ENCODE measurements around the gene RNASE13.

The RNASE13 gene

GRCh38 chr14:21018286-21018685 is 16.3 kb downstream of the RNASE13 start:
- TF ChIP-seq, protein P1, sequence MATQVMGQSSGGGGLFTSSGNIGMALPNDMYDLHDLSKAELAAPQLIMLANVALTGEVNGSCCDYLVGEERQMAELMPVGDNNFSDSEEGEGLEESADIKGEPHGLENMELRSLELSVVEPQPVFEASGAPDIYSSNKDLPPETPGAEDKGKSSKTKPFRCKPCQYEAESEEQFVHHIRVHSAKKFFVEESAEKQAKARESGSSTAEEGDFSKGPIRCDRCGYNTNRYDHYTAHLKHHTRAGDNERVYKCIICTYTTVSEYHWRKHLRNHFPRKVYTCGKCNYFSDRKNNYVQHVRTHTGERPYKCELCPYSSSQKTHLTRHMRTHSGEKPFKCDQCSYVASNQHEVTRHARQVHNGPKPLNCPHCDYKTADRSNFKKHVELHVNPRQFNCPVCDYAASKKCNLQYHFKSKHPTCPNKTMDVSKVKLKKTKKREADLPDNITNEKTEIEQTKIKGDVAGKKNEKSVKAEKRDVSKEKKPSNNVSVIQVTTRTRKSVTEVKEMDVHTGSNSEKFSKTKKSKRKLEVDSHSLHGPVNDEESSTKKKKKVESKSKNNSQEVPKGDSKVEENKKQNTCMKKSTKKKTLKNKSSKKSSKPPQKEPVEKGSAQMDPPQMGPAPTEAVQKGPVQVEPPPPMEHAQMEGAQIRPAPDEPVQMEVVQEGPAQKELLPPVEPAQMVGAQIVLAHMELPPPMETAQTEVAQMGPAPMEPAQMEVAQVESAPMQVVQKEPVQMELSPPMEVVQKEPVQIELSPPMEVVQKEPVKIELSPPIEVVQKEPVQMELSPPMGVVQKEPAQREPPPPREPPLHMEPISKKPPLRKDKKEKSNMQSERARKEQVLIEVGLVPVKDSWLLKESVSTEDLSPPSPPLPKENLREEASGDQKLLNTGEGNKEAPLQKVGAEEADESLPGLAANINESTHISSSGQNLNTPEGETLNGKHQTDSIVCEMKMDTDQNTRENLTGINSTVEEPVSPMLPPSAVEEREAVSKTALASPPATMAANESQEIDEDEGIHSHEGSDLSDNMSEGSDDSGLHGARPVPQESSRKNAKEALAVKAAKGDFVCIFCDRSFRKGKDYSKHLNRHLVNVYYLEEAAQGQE (IDR thresholded peaks at IDR 0.05; ENCODE audit: insufficient read depth in 1 of 2, low read depth in 2 of 2, low read length in 2 of 2) = no peak
- TF ChIP-seq SIN3A (IDR thresholded peaks at IDR 0.05; ENCODE audit: borderline replicate concordance, insufficient read depth, low read length) (no peak), FOXP2 (optimal IDR thresholded peaks at IDR 0.05; ENCODE audit: borderline replicate concordance, extremely low read depth, extremely low read length, insufficient read depth) (no peak), TAF1 (IDR thresholded peaks at IDR 0.05; ENCODE audit: borderline replicate concordance, insufficient read depth, low read length) (no peak), POLR2AphosphoS5 (IDR thresholded peaks at IDR 0.05; ENCODE audit: low read depth, low read length) (no peak)

GRCh38 chr14:21017528-21018245 is 16.9 kb downstream of the RNASE13 start:
- no peak for TF ChIP-seq SIN3A (IDR thresholded peaks at IDR 0.05; ENCODE audit: borderline replicate concordance, insufficient read depth, low read length)
- TF ChIP-seq FOXP2 (optimal IDR thresholded peaks at IDR 0.05; ENCODE audit: borderline replicate concordance, extremely low read depth, extremely low read length, insufficient read depth) = no peak
- no peak for TF ChIP-seq POLR2AphosphoS5 (IDR thresholded peaks at IDR 0.05; ENCODE audit: low read depth, low read length)
- TF ChIP-seq, protein P1 (IDR thresholded peaks at IDR 0.05; ENCODE audit: insufficient read depth in 1 of 2, low read depth in 2 of 2, low read length in 2 of 2) = no peak
- TF ChIP-seq TAF1 (IDR thresholded peaks at IDR 0.05; ENCODE audit: borderline replicate concordance, insufficient read depth, low read length) = no peak

DNA sequence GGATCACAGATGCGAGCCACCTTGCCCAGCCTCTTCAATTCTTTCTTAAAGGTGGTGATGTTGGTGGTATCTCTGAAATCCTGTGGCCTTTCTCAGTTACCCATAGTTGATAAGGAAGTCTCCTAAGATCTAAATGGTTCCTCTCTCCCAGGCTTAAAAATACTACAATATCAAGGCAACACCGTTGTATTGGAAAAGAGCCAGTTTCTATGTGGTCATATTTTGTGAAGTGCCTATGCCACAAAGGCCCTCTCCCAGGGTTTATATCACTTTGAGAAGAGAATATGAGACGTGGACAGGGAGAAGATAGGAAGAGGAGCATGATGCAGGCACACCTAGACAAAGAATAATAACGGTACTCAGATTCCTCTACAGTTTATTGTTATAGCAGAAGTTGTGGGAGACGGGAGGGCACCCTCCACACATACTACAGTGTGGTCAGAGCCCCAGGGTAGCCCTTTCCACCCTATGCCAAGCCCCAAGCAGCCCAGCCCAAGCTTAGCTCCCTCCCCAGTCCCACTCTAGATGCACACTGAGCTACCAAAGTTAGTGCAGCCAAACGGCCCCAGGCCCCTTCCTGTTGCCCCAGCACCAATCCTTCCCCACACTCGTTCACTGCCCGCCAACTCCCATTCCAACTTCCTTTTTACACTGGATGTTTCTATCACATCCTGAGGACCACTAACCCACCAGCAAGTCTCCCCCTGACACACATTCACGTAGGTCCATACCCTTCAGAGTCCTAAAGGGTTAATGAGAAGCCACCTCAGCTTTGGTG is 18.0 kb downstream of the RNASE13 start:
- no peak for TF ChIP-seq POLR2AphosphoS5 (IDR thresholded peaks at IDR 0.05; ENCODE audit: low read depth, low read length)
- no peak for TF ChIP-seq SIN3A (IDR thresholded peaks at IDR 0.05; ENCODE audit: borderline replicate concordance, insufficient read depth, low read length)
- TF ChIP-seq, protein P1 (IDR thresholded peaks at IDR 0.05; ENCODE audit: insufficient read depth in 1 of 2, low read depth in 2 of 2, low read length in 2 of 2) = no peak
- TF ChIP-seq FOXP2 (optimal IDR thresholded peaks at IDR 0.05; ENCODE audit: borderline replicate concordance, extremely low read depth, extremely low read length, insufficient read depth) = no peak
- no peak for TF ChIP-seq TAF1 (IDR thresholded peaks at IDR 0.05; ENCODE audit: borderline replicate concordance, insufficient read depth, low read length)

GRCh38 chr14:21015312-21015711 is 19.3 kb downstream of the RNASE13 start:
- no peak for TF ChIP-seq POLR2AphosphoS5 (IDR thresholded peaks at IDR 0.05; ENCODE audit: low read depth, low read length)
- TF ChIP-seq, protein P1 (IDR thresholded peaks at IDR 0.05; ENCODE audit: insufficient read depth in 1 of 2, low read depth in 2 of 2, low read length in 2 of 2) = no peak
- TF ChIP-seq FOXP2 (optimal IDR thresholded peaks at IDR 0.05; ENCODE audit: borderline replicate concordance, extremely low read depth, extremely low read length, insufficient read depth) = no peak
- no peak for TF ChIP-seq TAF1 (IDR thresholded peaks at IDR 0.05; ENCODE audit: borderline replicate concordance, insufficient read depth, low read length)
- TF ChIP-seq SIN3A (IDR thresholded peaks at IDR 0.05; ENCODE audit: borderline replicate concordance, insufficient read depth, low read length) = no peak

Measured in PFSK-1 (cell line).